HFFc6 (cell line): ENCODE data around the gene BCAS3. TPM values are rescaled to one million over a fixed set of nuclear protein-coding genes. Genes with fewer than 3 reads are reported as not detected.

Experiments used
- total RNA-seq, 6 experiments: library from RNA; stranded (reverse); fragmentation: NEBNext Ultra II Directional; extraction: Animal tissue kit (Norgen Biotek cat#: 25700); gene quantifications; 2 replicates in 1 of 6; 3 replicates in 5 of 6; pipeline ENCODE4 v1.2.3, GENCODE V29; 2021

Gene BCAS3
- total RNA-seq, 6 experiments from 2014 or later = 9.8 to 13.8 (median 12.0) TPM

Other genes with a start within 250 kb of the BCAS3 start
- gene APPBP2, start 151.6 kb upstream of the BCAS3 start, total RNA-seq = 10 to 100 TPM; 51.5 to 65.9 (median 58.8) TPM
- 10 to 100 TPM; 13.3 to 14.2 (median 13.5) TPM for gene PPM1D, start 77.7 kb upstream of the BCAS3 start, total RNA-seq